SK-N-MC (cell line): ENCODE measurements around the gene IWS1.

ENCODE experiments used
- DNase-seq: peaks from one replicate; pipeline ENCODE4 v3.0.0-alpha.2; 2011; ENCODE audit warnings: low read depth, low spot score
- H3K27ac ChIP-seq: fragments of 200-600 bp; sonication (generic); 2 replicates; pipeline ENCODE4 v1.5.1; 2016; ENCODE audit warnings: mixed run types
- H3K36me3 ChIP-seq: fragments of 200-600 bp; sonication (generic); 2 replicates; pipeline ENCODE4 v1.6.1; 2017; ENCODE audit warnings: antibody characterized with exemption, low read length, mixed read lengths; ENCODE audit not compliant: insufficient read depth
- H3K4me3 ChIP-seq: fragments of 200-600 bp; sonication (generic); 2 replicates; pipeline ENCODE4 v1.5.1; 2016
- H3K9ac ChIP-seq: fragments of 200-600 bp; sonication (generic); 2 replicates; pipeline ENCODE4 v1.8.0; 2017; ENCODE audit warnings: mixed run types, mixed read lengths; ENCODE audit not compliant: insufficient read length
- H3K9me3 ChIP-seq: fragments of 200-600 bp; sonication (generic); 2 replicates; pipeline ENCODE4 v1.6.1; 2017; ENCODE audit warnings: low read depth, mild to moderate bottlenecking, antibody characterized with exemption, low read length, moderate library complexity, mixed read lengths
- EZH2 ChIP-seq: fragments of 200-600 bp; sonication (generic); IDR thresholded peaks from one replicate; pipeline ENCODE4 v1.6.1; 2017; ENCODE audit warnings: antibody characterized with exemption
- FOXP2 ChIP-seq: optimal IDR thresholded peaks from 2 replicates; pipeline ENCODE3; 2011; ENCODE audit warnings: mild to moderate bottlenecking, moderate library complexity; ENCODE audit not compliant: insufficient read depth; ENCODE audit errors: extremely low read length, control extremely low read depth
- POLR2AphosphoS5 ChIP-seq: IDR thresholded peaks from 2 replicates; pipeline ENCODE4 v1.6.1; 2012; ENCODE audit warnings: mild to moderate bottlenecking, low read depth, low read length, borderline replicate concordance

The IWS1 gene

DNA sequence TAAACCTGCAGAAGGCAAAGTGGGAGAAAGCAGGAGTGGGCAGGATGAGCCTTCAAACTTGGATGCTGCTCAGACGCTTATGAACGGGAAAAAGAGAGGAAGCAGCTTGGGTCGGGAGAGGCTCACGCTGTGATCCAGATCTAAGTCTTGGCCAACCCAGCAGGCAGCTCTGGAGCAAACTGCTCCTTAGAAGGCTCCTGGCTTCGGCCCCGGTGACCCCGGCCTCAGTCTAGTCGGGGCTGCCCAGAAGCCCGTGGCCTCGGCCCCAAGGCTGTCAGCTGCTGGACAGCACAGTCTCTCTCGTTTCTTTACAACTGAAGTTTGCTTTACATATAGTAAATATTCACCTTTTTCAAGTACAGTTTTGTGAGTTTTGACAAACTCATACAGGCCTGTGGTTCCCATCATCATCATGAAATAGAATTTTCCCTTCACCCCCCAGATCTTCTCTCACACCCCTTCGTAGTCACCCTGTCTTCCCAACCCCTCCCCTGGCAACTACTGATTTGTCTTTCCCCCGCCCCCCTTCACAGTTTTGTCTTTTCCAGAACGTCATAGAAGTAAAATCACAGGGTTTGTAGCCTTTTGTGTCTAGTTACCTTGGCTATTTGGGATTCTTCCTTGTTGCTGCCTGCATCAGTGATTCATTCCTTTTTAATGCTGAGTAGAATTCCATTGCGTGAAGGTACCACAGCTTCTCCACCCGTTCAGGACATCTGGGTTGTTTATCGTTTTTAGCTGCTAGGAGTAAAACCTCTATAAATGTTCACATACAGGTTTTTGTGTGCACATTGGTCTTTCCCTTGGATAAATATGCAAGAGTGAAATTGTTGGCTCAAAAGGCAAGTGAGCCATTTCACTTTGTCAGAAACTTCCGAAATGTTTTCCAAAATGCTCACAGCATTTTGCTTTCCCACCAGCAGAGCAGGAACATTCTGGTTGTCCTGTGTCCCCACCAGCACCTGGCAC, 44.3 kb upstream of the IWS1 start:
- TF ChIP-seq FOXP2 (no peak), EZH2 (no peak), POLR2AphosphoS5 (no peak)
- no peak for DNase-seq

GRCh38 chr2:127569666-127570065, 43.4 kb upstream of the IWS1 start:
- H3K27ac ChIP-seq, result no peak overlapping the region
- no peak for TF ChIP-seq FOXP2
- TF ChIP-seq POLR2AphosphoS5, result no peak
- TF ChIP-seq EZH2, result no peak
- no peak for DNase-seq

More for the DNA sequence above, 44.3 kb upstream of the IWS1 start:
- Histone ChIP-seq H3K9me3 (no peaks in the 10 kb centered on the region), H3K36me3 (no peaks in the 10 kb centered on the region), H3K27ac (no peak overlapping the region), H3K9ac (no peak overlapping the region), H3K4me3 (no peak overlapping the region)

GRCh38 chr2:127568128-127568527, 41.8 kb upstream of the IWS1 start:
- H3K4me3 ChIP-seq, result no peak overlapping the region
- H3K36me3 ChIP-seq, result no peaks in the 10 kb centered on the region
- no peak overlapping the region for H3K9ac ChIP-seq
- no peaks in the 10 kb centered on the region for H3K9me3 ChIP-seq
- DNase-seq, result no peak
- TF ChIP-seq POLR2AphosphoS5 (no peak), FOXP2 (no peak), EZH2 (no peak)
- no peak overlapping the region for H3K27ac ChIP-seq

More at GRCh38 chr2:127569666-127570065, 43.4 kb upstream of the IWS1 start:
- Histone ChIP-seq H3K9ac (no peak overlapping the region), H3K36me3 (no peaks in the 10 kb centered on the region), H3K4me3 (no peak overlapping the region), H3K9me3 (no peaks in the 10 kb centered on the region)

DNA sequence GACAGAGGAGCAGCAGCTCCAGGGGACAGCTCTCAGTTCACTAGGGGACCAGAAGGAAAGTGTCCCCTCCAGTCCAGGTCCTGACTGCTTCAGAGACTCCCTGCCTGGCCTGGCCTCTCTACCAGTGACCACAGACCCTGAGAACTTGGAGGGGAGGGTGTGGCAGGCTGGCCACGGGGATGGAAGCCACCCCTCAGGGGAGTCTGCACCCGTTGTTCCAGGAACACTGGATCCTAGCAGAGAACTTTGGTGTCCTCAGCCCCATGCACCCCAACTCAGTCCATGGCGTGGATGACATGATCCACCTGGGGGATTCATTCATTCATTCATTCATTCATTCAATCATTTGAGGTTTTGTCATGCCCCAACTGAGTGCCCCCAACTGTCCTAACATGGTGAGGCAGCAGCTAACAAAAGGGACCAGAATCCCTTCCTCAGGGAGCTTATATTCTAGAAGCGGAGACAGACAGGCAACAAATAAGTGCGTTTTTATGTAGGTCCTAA, 41.1 kb upstream of the IWS1 start:
- Histone ChIP-seq H3K9me3 (no peaks in the 10 kb centered on the region), H3K4me3 (no peak overlapping the region), H3K9ac (no peak overlapping the region), H3K36me3 (no peaks in the 10 kb centered on the region), H3K27ac (no peak overlapping the region)
- no peak for DNase-seq
- TF ChIP-seq POLR2AphosphoS5 (no peak), EZH2 (no peak), FOXP2 (no peak)

- no peak for TF ChIP-seq POLR2AphosphoS5
- TF ChIP-seq FOXP2, result no peak
- TF ChIP-seq EZH2, result no peak
- no peak overlapping the region for H3K4me3 ChIP-seq
- H3K9me3 ChIP-seq, result no peaks in the 10 kb centered on the region
- no peak overlapping the region for H3K27ac ChIP-seq
- H3K9ac ChIP-seq, result no peak overlapping the region
- no peak for DNase-seq
- no peaks in the 10 kb centered on the region for H3K36me3 ChIP-seq
Measured at GRCh38 chr2:127566576-127566975, 40.3 kb upstream of the IWS1 start.

DNA sequence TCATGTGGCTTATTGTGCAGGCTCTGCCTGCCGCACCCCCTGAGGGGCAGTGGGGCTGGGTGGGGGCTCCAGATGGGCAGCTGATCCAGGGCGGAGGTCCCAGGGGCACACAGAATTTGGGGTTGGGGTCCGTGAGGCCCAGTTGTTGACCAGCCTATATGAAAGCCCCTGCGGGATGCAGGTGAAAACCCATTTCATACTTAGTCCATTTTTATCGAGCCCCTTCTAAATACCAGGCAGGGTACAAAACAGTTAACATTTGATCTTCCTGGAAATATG, 39.8 kb upstream of the IWS1 start:
- no peaks in the 10 kb centered on the region for H3K9me3 ChIP-seq
- no peaks in the 10 kb centered on the region for H3K36me3 ChIP-seq
- no peak overlapping the region for H3K27ac ChIP-seq
- H3K4me3 ChIP-seq, result no peak overlapping the region
- TF ChIP-seq POLR2AphosphoS5 (no peak), EZH2 (no peak), FOXP2 (no peak)
- no peak overlapping the region for H3K9ac ChIP-seq
- DNase-seq, result no peak

DNA sequence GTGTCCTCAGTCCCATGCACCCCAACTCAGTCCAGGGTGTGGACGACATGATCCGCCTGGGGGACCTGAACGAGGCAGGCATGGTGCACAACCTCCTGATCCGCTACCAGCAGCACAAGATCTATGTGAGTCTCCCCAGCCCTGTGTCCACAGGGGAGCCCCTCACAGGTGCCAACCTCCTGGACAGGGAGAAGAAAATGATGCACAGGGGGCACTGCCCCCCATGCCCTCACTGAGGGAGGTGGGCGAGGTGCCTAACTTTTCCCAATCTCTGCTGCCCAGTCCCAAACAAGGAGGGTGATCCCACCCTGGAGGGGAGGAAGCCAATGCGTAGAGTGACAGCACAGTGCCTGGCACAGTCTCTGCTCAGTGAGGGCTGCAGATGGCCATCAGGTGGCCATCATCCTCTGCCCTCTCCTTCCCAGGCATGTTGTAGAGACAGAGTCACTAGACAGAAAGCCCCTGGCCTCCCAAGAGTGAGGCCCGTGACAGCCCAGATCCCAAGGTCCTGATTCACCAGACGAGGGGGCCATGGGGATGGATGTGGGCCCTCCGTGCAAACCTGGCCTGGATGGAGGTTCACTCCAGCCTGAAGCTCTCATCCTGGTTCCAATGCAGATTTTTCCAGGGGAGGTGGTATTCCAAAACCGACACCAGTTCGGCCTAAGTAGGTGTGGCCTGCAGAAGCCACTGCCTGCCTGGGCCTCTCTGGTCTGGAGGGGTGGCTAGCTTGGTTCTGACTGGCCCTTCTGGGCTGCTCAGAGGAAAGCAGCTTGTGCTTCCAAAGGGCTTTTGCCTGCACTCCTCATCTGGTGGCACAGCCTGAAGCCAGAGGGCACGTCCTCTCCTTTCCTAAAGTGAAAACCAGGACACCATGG, 39.2 kb upstream of the IWS1 start:
- Histone ChIP-seq H3K9ac (no peak overlapping the region), H3K9me3 (no peaks in the 10 kb centered on the region), H3K4me3 (no peak overlapping the region), H3K27ac (no peak overlapping the region), H3K36me3 (no peaks in the 10 kb centered on the region)
- TF ChIP-seq FOXP2 (no peak), POLR2AphosphoS5 (no peak), EZH2 (no peak)
- DNase-seq, result no peak

- Histone ChIP-seq H3K36me3 (no peaks in the 10 kb centered on the region), H3K9ac (no peak overlapping the region), H3K9me3 (no peaks in the 10 kb centered on the region), H3K4me3 (no peak overlapping the region), H3K27ac (no peak overlapping the region)
- TF ChIP-seq POLR2AphosphoS5 (no peak), FOXP2 (no peak), EZH2 (no peak)
- DNase-seq, result no peak
Measured at GRCh38 chr2:127564429-127565260, 38.4 kb upstream of the IWS1 start.
